GM12878 (cell line): ENCODE results near the gene SRSF7. TPM values are rescaled to one million over a fixed set of nuclear protein-coding genes. Genes with fewer than 3 reads are reported as not detected.

Experiments
- ATAC-seq: fragments of 200-7000 bp; cut with Tn5 transposase; 3 replicates; pipeline ENCODE4 v1.9.1; 2020; ENCODE audit warnings: mild to moderate bottlenecking, moderate library complexity
- BruUV-seq: library from RNA; stranded (reverse); fragments of 400-500 nt; replicated peaks from 2 replicates; lab custom pipeline; 2021; lab: Mats Ljungman, UMichigan
- CTCF ChIA-PET: fragments of 300-600 bp; sonication (Branson Sonifier 250); formaldehyde crosslinking; extraction: SDS; loops from one replicate; lab custom pipeline; 2021; ENCODE audit warnings: inconsistent platforms; lab: Yijun Ruan, JAX
- POLR2A ChIA-PET: fragments of 350-600 bp; formaldehyde crosslinking; extraction: SDS; loops from one replicate; lab custom pipeline; 2021; ENCODE audit warnings: inconsistent platforms; lab: Charles Lee
- RAD21 ChIA-PET: fragments of 300-600 bp; sonication (Branson Sonifier 250); formaldehyde crosslinking; loops from one replicate; lab custom pipeline; 2023; ENCODE audit warnings: antibody characterized with exemption; ENCODE audit not compliant: unreplicated experiment; lab: Charles Lee
- SMC1A ChIA-PET: fragments of 300-600 bp; sonication (Branson Sonifier 250); formaldehyde crosslinking; loops from one replicate; lab custom pipeline; 2023; ENCODE audit not compliant: unreplicated experiment, uncharacterized antibody; lab: Charles Lee
- DNase-seq: peaks from one replicate; pipeline ENCODE4 v3.0.0-alpha.2; 2011; ENCODE audit warnings: low read depth, low spot score
- FAIRE-seq: peaks from 3 replicates; lab custom pipeline; 2011; peaks lifted over from hg19 to GRCh38; lab: Jason Lieb, UNC
- H2AFZ ChIP-seq: 2 replicates; pipeline ENCODE4 v1.6.0; 2011; ENCODE audit warnings: low read depth, low read length, control low read depth; ENCODE audit not compliant: control insufficient read depth
- H3K27ac ChIP-seq: 2 replicates; pipeline ENCODE4 v1.5.1; 2011; ENCODE audit warnings: control low read depth; ENCODE audit not compliant: control insufficient read depth, insufficient read depth
- H3K27me3 ChIP-seq, 2 experiments: replicated peaks in 1 of 2; 2 replicates each; pipeline versions ENCODE4 v1.6.0 to v1.6.1; 2011; ENCODE audit warnings: low read length in 1 of 2; ENCODE audit not compliant: control insufficient read depth in 2 of 2, insufficient read depth in 2 of 2
- H3K36me3 ChIP-seq, 2 experiments: 2 replicates each; pipeline ENCODE4 v1.5.1; 2011; ENCODE audit warnings: low read length in 1 of 2; ENCODE audit not compliant: control insufficient read depth in 2 of 2, insufficient read depth in 2 of 2
- H3K4me1 ChIP-seq: 2 replicates; pipeline ENCODE4 v1.6.1; 2011; ENCODE audit warnings: mild to moderate bottlenecking, low read length, moderate library complexity, mixed read lengths; ENCODE audit not compliant: control insufficient read depth, insufficient read depth
- H3K4me2 ChIP-seq: 2 replicates; pipeline ENCODE4 v1.6.0; 2011; ENCODE audit warnings: control low read depth; ENCODE audit not compliant: control insufficient read depth, insufficient read depth
- H3K4me3 ChIP-seq: fragments of 200-600 bp; sonication (generic); 2 replicates; pipeline ENCODE4 v1.5.1; 2016
- H3K79me2 ChIP-seq: 2 replicates; pipeline ENCODE4 v1.6.0; 2011; ENCODE audit warnings: low read length; ENCODE audit not compliant: control insufficient read depth, insufficient read depth
- H3K9ac ChIP-seq: 2 replicates; pipeline ENCODE4 v1.8.0; 2011; ENCODE audit warnings: low read length, control low read depth, mixed read lengths; ENCODE audit not compliant: control insufficient read depth, insufficient read depth
- H3K9me3 ChIP-seq: replicated peaks from 3 replicates; pipeline ENCODE4 v1.5.1; 2011; ENCODE audit warnings: mild to moderate bottlenecking, low read length; ENCODE audit not compliant: control insufficient read depth, insufficient read depth
- H4K20me1 ChIP-seq: 2 replicates; pipeline ENCODE4 v1.6.0; 2011; ENCODE audit not compliant: control insufficient read depth, insufficient read depth
- BMI1 ChIP-seq: fragments of 450-650 bp; IDR thresholded peaks from 2 replicates; pipeline ENCODE4 v1.6.1; 2016; ENCODE audit warnings: mild to moderate bottlenecking, moderate library complexity, borderline replicate concordance
- HDGF ChIP-seq: fragments of 450-650 bp; IDR thresholded peaks from 2 replicates; pipeline ENCODE4 v1.6.1; 2016; ENCODE audit warnings: antibody characterized with exemption
- MTA2 ChIP-seq: fragments of 450-650 bp; IDR thresholded peaks from 2 replicates; pipeline ENCODE4 v1.6.1; 2016; ENCODE audit warnings: low read depth, mild to moderate bottlenecking, moderate library complexity
- POLR2AphosphoS2 ChIP-seq: IDR thresholded peaks from 2 replicates; pipeline ENCODE4 v1.6.1; 2011; ENCODE audit warnings: low read depth, mild to moderate bottlenecking, low read length, improper control_type of control experiment, moderate library complexity
- POLR2AphosphoS5 ChIP-seq: IDR thresholded peaks from 2 replicates; pipeline ENCODE4 v1.6.1; 2011; ENCODE audit warnings: mild to moderate bottlenecking, low read length, inconsistent platforms
- WGBS: methylation state at CpG from one replicate; pipeline ENCODE4 v1.1.6; 2016; ENCODE audit warnings: low lambda C conversion rate; ENCODE audit not compliant: insufficient replicate concordance, insufficient coverage; ENCODE audit errors: missing lambda C conversion rate; 5-methylcytosine and 5-hydroxymethylcytosine counted together
- in situ Hi-C: fragments of 300-500 bp; cut with MboI; formaldehyde crosslinking; loops from 9 replicates; pipeline ENCODE4 v1.14.3; 2018; ENCODE audit warnings: mixed read lengths
- intact Hi-C: fragments of 100-400 bp; cut with micrococcal nuclease; formaldehyde crosslinking; loops from one replicate; pipeline ENCODE4 v1.14.2; 2022; ENCODE audit not compliant: unreplicated experiment
- polyA plus RNA-seq, 11 experiments: library from polyadenylated mRNA; depleted of rRNA in 4 of 11; unstranded in 6 of 11; stranded (reverse) in 5 of 11; fragments of >200 nt; fragmentation: Nextera tagmentation in 4 of 11; fragmentation: Illumina TruSeq in 1 of 11; extraction: Ambion mirVana in 4 of 11; extraction: Trizol in 1 of 11; gene quantifications; 1 replicate in 1 of 11; 2 replicates in 10 of 11; pipeline versions ENCODE4 v1.2.1 to v1.2.3, GENCODE V29; 2011 to 2016; ENCODE audit warnings: inconsistent platforms in 2 of 11, missing spikeins in 2 of 11, low read depth in 1 of 11
- total RNA-seq, 4 experiments: library from RNA; depleted of rRNA in 3 of 4; stranded (reverse); fragments of >200 nt in 3 of 4; fragmentation: Illumina TruSeq in 1 of 4; extraction: Trizol in 1 of 4; gene quantifications; 2 replicates each; pipeline versions ENCODE4 v1.2.1 to v1.2.3, GENCODE V29; 2013 to 2021

The SRSF7 gene
- total and polyA plus RNA-seq, 10 of the 15 experiments (the other 5 are each of a cell fraction or from before 2014, with no cell fraction given): 205 to 785 (median 408) TPM

GRCh38 chr2:38745267-38745666 is 5.9 kb downstream of the SRSF7 start:
- no peak overlapping the region for H3K9ac ChIP-seq
- peaks cover 12 to 54% of the 10 kb centered on the region in 2 experiments for H3K36me3 ChIP-seq
- ChIA-PET RAD21 (interaction anchor here (0.6 to 3.2 kb wide), 2 partner anchors 76 to 163 kb away, joined by 3 to 18 read pairs; no protein-coding TSS in a partner anchor), CTCF (interaction anchor here (2.2 to 12.6 kb wide), 2 partner anchors 164 to 196 kb away, joined by 5 to 162 read pairs; no protein-coding TSS in a partner anchor), POLR2A (interaction anchor here (3.2 kb wide), 1 partner anchor 23 kb away, joined by 7 read pairs; no protein-coding TSS in a partner anchor), SMC1A (interaction anchor here (0.8 to 5.5 kb wide), 4 partner anchors 9 to 164 kb away, joined by 3 to 48 read pairs (median 10); no protein-coding TSS in a partner anchor)
- intact Hi-C loops (loop anchor here (10.0 kb wide), 2 partner anchors 370 to 430 kb away; partner anchors contain the start of gene ATL2), in situ Hi-C loops (loop anchor here (5.0 kb wide), 1 partner anchor 433 kb away; no protein-coding TSS in a partner anchor)
- FAIRE-seq: no peak
- no peak overlapping the region for H3K27ac ChIP-seq
- H3K9me3 ChIP-seq: no peaks in the 10 kb centered on the region
- peaks cover 71% of the 10 kb centered on the region for H3K79me2 ChIP-seq
- TF ChIP-seq HDGF (0 out of 2 replicates have a peak, but pooled peaks have one; percentile 31), BMI1 (no peak)
- peak overlapping the region; percentile 14; the same call in 1 of the 2 replicates for H3K4me2 ChIP-seq
- 93% methylated on average over 9 of the region's 9 CpGs for WGBS
- BruUV-seq: no TSS peak
- no peak for DNase-seq
- H3K4me1 ChIP-seq: no peaks in the 10 kb centered on the region
- no peak for ATAC-seq
- no peak overlapping the region for H2AFZ ChIP-seq
- H4K20me1 ChIP-seq: peaks cover 2% of the 10 kb centered on the region; the same call in 1 of the 2 replicates
- no peaks in the 10 kb centered on the region for H3K27me3 ChIP-seq
- H3K4me3 ChIP-seq: peak overlapping the region; percentile 36; the same call in 1 of the 2 replicates

- DNase-seq: no peak
- BruUV-seq: no TSS peak
- TF ChIP-seq MTA2 (peak; percentile 44; the same call in 1 of the 2 replicates), POLR2AphosphoS2 (no peak), POLR2AphosphoS5 (peak; percentile 74)
- TF ChIP-seq, all 136 proteins: peak for 2
- ChIA-PET RAD21 (interaction anchor here (0.8 to 5.0 kb wide), 10 partner anchors 21 to 180 kb away, joined by 3 to 47 read pairs (median 4); no protein-coding TSS in a partner anchor), CTCF (interaction anchor here (0.7 to 12.6 kb wide), 16 partner anchors 8 to 451 kb away, joined by 3 to 162 read pairs (median 4); partner anchors contain the start of gene HNRNPLL), SMC1A (interaction anchor here (0.7 to 5.5 kb wide), 14 partner anchors 11 to 378 kb away, joined by 3 to 48 read pairs (median 4); no protein-coding TSS in a partner anchor), POLR2A (interaction anchor here (0.5 to 1.5 kb wide), 4 partner anchors 31 to 377 kb away, joined by 3 to 5 read pairs (median 4); no protein-coding TSS in a partner anchor)
- H3K4me3 ChIP-seq: 0 out of 2 replicates have a peak overlapping the region, but pooled peaks have one; percentile 2
- H3K27ac ChIP-seq: no peak overlapping the region
- H4K20me1 ChIP-seq: no peaks in the 10 kb centered on the region; the same call in 1 of the 2 replicates
- H3K4me2 ChIP-seq: peak overlapping the region; percentile 4; the same call in 1 of the 2 replicates
- in situ Hi-C loops (no loop called here), intact Hi-C loops (loop anchor here (10.0 kb wide), 2 partner anchors 370 to 430 kb away; partner anchors contain the start of gene ATL2)
- peaks cover 12 to 54% of the 10 kb centered on the region in 2 experiments for H3K36me3 ChIP-seq
- H3K79me2 ChIP-seq: peaks cover 62% of the 10 kb centered on the region
- no peaks in the 10 kb centered on the region for H3K27me3 ChIP-seq
- ATAC-seq (peak; percentile 24), FAIRE-seq (no peak)
- no peaks in the 10 kb centered on the region; the same call in 2 of the 3 replicates for H3K9me3 ChIP-seq
- H2AFZ ChIP-seq: no peak overlapping the region
- no peak overlapping the region for H3K9ac ChIP-seq
- 3% methylated on average over 2 of the region's 2 CpGs for WGBS
- no peaks in the 10 kb centered on the region for H3K4me1 ChIP-seq
Measured at GRCh38 chr2:38744399-38744780, 6.8 kb downstream of the SRSF7 start.
